ENCODE results near the gene BST1.
"Not testable (repeated sequence)": the region's sequence is repeated elsewhere in the genome, so short reads cannot be mapped to it uniquely, and the experiment has no call there.

Gene BST1

GRCh38 chr4:15754323-15754722 lies 51.5 kb downstream of the BST1 start:
- intact Hi-C loops (cut with DNase I; ENCODE audit: low total_unique reads): no loop called here
- Histone ChIP-seq H3K9me3 (no peaks in the 10 kb centered on the region), H3K27ac (no peak overlapping the region), H3K4me1 (no peaks in the 10 kb centered on the region), H3K36me3 (no peaks in the 10 kb centered on the region), H3K27me3 (no peaks in the 10 kb centered on the region), H3K4me3 (no peak overlapping the region)
- no peak for TF ChIP-seq CTCF (IDR thresholded peaks at IDR 0.05)
- DNase-seq: no peak

GRCh38 chr4:15755321-15756155 lies 52.7 kb downstream of the BST1 start:
- DNase-seq: no peak
- no peak overlapping the region for H3K4me3 ChIP-seq
- no peaks in the 10 kb centered on the region for H3K27me3 ChIP-seq
- H3K36me3 ChIP-seq: no peaks in the 10 kb centered on the region
- H3K9me3 ChIP-seq: no peaks in the 10 kb centered on the region
- H3K27ac ChIP-seq: no peak overlapping the region
- intact Hi-C loops (cut with DNase I; ENCODE audit: low total_unique reads): no loop called here
- H3K4me1 ChIP-seq: no peaks in the 10 kb centered on the region
- TF ChIP-seq CTCF (IDR thresholded peaks at IDR 0.05): no peak

- no peaks in the 10 kb centered on the region for H3K27me3 ChIP-seq
- H3K9me3 ChIP-seq: no peaks in the 10 kb centered on the region
- no peaks in the 10 kb centered on the region for H3K4me1 ChIP-seq
- intact Hi-C loops (cut with DNase I; ENCODE audit: low total_unique reads): no loop called here
- no peak for TF ChIP-seq CTCF (IDR thresholded peaks at IDR 0.05)
- no peak for DNase-seq
- no peak overlapping the region for H3K27ac ChIP-seq
- no peaks in the 10 kb centered on the region for H3K36me3 ChIP-seq
- H3K4me3 ChIP-seq: no peak overlapping the region
These were observed 53.5 kb downstream of the BST1 start for GRCh38 chr4:15756361-15756861.

- no peaks in the 10 kb centered on the region for H3K4me1 ChIP-seq
- no peak overlapping the region for H3K4me3 ChIP-seq
- no peak for TF ChIP-seq CTCF (IDR thresholded peaks at IDR 0.05)
- H3K27me3 ChIP-seq: no peaks in the 10 kb centered on the region
- no peaks in the 10 kb centered on the region for H3K36me3 ChIP-seq
- H3K9me3 ChIP-seq: no peaks in the 10 kb centered on the region
- H3K27ac ChIP-seq: no peak overlapping the region
- no peak for DNase-seq
- intact Hi-C loops (cut with DNase I; ENCODE audit: low total_unique reads): no loop called here
These were observed 54.2 kb downstream of the BST1 start for GRCh38 chr4:15757054-15757453.

- no peak for TF ChIP-seq CTCF (IDR thresholded peaks at IDR 0.05)
- no peak for DNase-seq
- Histone ChIP-seq H3K4me3 (no peak overlapping the region), H3K36me3 (no peaks in the 10 kb centered on the region), H3K27me3 (no peaks in the 10 kb centered on the region), H3K9me3 (no peaks in the 10 kb centered on the region), H3K4me1 (no peaks in the 10 kb centered on the region), H3K27ac (no peak overlapping the region)
- intact Hi-C loops (cut with DNase I; ENCODE audit: low total_unique reads): no loop called here
These were observed 55.4 kb downstream of the BST1 start for GRCh38 chr4:15758294-15758693.

GRCh38 chr4:15762460-15762859 lies 59.6 kb downstream of the BST1 start:
- DNase-seq; H3K9me3 ChIP-seq; H3K4me1 ChIP-seq; H3K27ac ChIP-seq; H3K36me3 ChIP-seq; H3K27me3 ChIP-seq; H3K4me3 ChIP-seq; intact Hi-C loops (cut with DNase I; ENCODE audit: low total_unique reads): not testable (repeated sequence)
